Pancreas (tissue), 10 donors: ENCODE results near the gene C1orf167. TPM values are rescaled to one million over a fixed set of nuclear protein-coding genes. Genes with fewer than 3 reads are reported as not detected.
A peak's percentile ranks its signal among the peaks of the same experiment; 100 is the strongest.

Experiments used
- ATAC-seq, 4 donors: fragments of 200-7000 bp; cut with Tn5 transposase; one replicate each; pipeline versions ENCODE4 v1.8.0 to v1.9.1; 2020; ENCODE audit warnings: mild to moderate bottlenecking in 4 of 4, moderate library complexity in 4 of 4
- DNase-seq, 6 donors: peaks; one replicate each; pipeline ENCODE4 v3.0.0-alpha.2; 2020
- FAIRE-seq: peaks from 2 replicates; lab custom pipeline; 2012; peaks lifted over from hg19 to GRCh38; lab: Jason Lieb, UNC
- H3K27ac ChIP-seq, 4 donors: fragments of 200-600 bp; sonication (generic); 1 replicate in 3 of 4; 2 replicates in 1 of 4; pipeline versions ENCODE4 v1.5.0 to v1.8.0; 2020
- H3K27me3 ChIP-seq, 4 donors: fragments of 200-600 bp; one replicate each; pipeline ENCODE4 v1.8.0; 2021
- H3K36me3 ChIP-seq, 3 donors: fragments of 200-600 bp; sonication (generic) in 1 of 3; one replicate each; pipeline versions ENCODE4 v1.5.0 to v1.8.0; 2020 to 2021
- H3K4me1 ChIP-seq, 3 donors: fragments of 200-600 bp; one replicate each; pipeline ENCODE4 v1.8.0; 2021
- H3K4me3 ChIP-seq, 4 donors: fragments of 200-600 bp; sonication (generic) in 2 of 4; one replicate each; pipeline versions ENCODE4 v1.5.0 to v1.8.0; 2020 to 2021
- H3K9me3 ChIP-seq, 4 donors: fragments of 200-600 bp; one replicate each; pipeline ENCODE4 v1.8.0; 2021
- whole genome bisulfite sequencing, 2 donors: extraction: QIAGEN DNeasy Blood & Tissue Kit; methylation state at CpG; one replicate each; pipeline ENCODE4 v1.1.7; 2013; 5-methylcytosine and 5-hydroxymethylcytosine counted together
- intact Hi-C, 3 donors: fragments of 100-400 bp; cut with DNase I; formaldehyde crosslinking; loops; one replicate each; pipeline versions ENCODE4 v1.11.1 to v1.14.2; 2022
- polyA plus RNA-seq, 2 donors: library from polyadenylated mRNA; stranded (reverse); fragments of 200-250 nt; gene quantifications; one replicate each; pipeline ENCODE4 v1.2.3, GENCODE V29; 2013
- total RNA-seq, 6 donors: library from RNA; stranded (reverse); fragmentation: NEBNext Ultra II Directional in 4 of 6; extraction: Animal tissue kit (Norgen Biotek cat#: 25700) in 4 of 6; gene quantifications; one replicate each; pipeline versions ENCODE4 v1.2.1 to v1.2.4, GENCODE V29; 2021 to 2023
- TF ChIP-seq, protein P1 (sequence below), 4 donors: fragments of 200-600 bp; sonication (generic) in 3 of 4; IDR thresholded peaks; one replicate each; pipeline versions ENCODE4 v1.5.0 to v1.8.0; 2021; ENCODE audit warnings: antibody characterized with exemption in 4 of 4
- donor health status: healthy with polysubstance abuse.
- donor health status: DM: no; HTN: no; CAD: no; lungs with moderate emphysema.
- donor health status: DM: no; HTN: no; CAD: no.
- donor health status: control.
- donor health status: control.
- donor health status: Bipolar disorder and iron deficiency.
- donor health status: DM: yes; HTN: yes; CAD: no.
- donor health status: DM: no; HTN: no; CAD: no.
- donor health status: DM: no; HTN: no; CAD: no.
- donor health status: DM: yes; HTN: yes; CAD: no.

The C1orf167 gene
- total and polyA plus RNA-seq, 8 donors, result 0.37 to 1.4 (median 0.85) TPM; not detected in 5

DNA sequence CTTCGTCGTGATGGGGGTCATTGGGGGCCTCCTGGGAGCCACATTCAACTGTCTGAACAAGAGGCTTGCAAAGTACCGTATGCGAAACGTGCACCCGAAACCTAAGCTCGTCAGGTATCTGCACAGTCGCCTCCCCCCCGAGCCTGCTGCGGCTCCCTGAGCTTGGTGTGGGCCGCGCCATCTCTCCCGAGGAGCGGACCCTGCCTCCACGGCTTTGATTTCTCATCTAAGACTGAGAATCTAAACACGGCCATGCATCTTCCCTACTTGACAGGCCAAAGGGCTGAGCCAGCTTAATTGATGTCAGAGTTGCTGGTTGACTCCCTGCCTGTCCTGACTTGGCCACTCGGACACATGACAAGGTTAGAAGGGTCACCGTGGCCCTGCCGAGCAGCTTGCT is 66.5 kb downstream of the C1orf167 start:
- H3K27ac ChIP-seq, result no peak overlapping the region
- FAIRE-seq, result no peak
- intact Hi-C loops, result no loop called here
- ATAC-seq, result no peak
- no peaks in the 10 kb centered on the region for H3K27me3 ChIP-seq
- TF ChIP-seq, protein P1, sequence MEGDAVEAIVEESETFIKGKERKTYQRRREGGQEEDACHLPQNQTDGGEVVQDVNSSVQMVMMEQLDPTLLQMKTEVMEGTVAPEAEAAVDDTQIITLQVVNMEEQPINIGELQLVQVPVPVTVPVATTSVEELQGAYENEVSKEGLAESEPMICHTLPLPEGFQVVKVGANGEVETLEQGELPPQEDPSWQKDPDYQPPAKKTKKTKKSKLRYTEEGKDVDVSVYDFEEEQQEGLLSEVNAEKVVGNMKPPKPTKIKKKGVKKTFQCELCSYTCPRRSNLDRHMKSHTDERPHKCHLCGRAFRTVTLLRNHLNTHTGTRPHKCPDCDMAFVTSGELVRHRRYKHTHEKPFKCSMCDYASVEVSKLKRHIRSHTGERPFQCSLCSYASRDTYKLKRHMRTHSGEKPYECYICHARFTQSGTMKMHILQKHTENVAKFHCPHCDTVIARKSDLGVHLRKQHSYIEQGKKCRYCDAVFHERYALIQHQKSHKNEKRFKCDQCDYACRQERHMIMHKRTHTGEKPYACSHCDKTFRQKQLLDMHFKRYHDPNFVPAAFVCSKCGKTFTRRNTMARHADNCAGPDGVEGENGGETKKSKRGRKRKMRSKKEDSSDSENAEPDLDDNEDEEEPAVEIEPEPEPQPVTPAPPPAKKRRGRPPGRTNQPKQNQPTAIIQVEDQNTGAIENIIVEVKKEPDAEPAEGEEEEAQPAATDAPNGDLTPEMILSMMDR (IDR thresholded peaks at IDR 0.05), result no peak
- H3K4me1 ChIP-seq, result no peaks in the 10 kb centered on the region
- H3K4me3 ChIP-seq, result no peak overlapping the region
- no peak for DNase-seq
- H3K9me3 ChIP-seq, result no peaks in the 10 kb centered on the region
- peaks cover 0 to 35% (median 8%) of the 10 kb centered on the region in 3 donors for H3K36me3 ChIP-seq
- 91 to 93% methylated on average over 19 of the region's 19 CpGs for WGBS, 2 donors

- Histone ChIP-seq H3K36me3 (peaks cover 0 to 58% (median 21%) of the 10 kb centered on the region in 3 donors), H3K4me3 (no peak overlapping the region), H3K27ac (no peak overlapping the region), H3K4me1 (no peaks in the 10 kb centered on the region), H3K9me3 (no peaks in the 10 kb centered on the region), H3K27me3 (no peaks in the 10 kb centered on the region)
- WGBS, 2 donors, result 50 to 69% methylated on average over 9 of the region's 9 CpGs
- no peak for FAIRE-seq
- intact Hi-C loops, result loop anchor here in 2 of 3 donors (10.0 kb wide), 2 partner anchors 133 to 153 kb away; partner anchors contain the start of gene MFN2 (in 1 of the 2)
- TF ChIP-seq, protein P1 (IDR thresholded peaks at IDR 0.05), result no peak
- DNase-seq, result peak in 1 of 6 donors; percentile 40
- peak in 3 of 4 donors; percentile 29 to 46 (median 40) for ATAC-seq
Measured at GRCh38 chr1:11831945-11832725, 70.1 kb downstream of the C1orf167 start.

GRCh38 chr1:11833497-11833896 is 71.5 kb downstream of the C1orf167 start:
- H3K36me3 ChIP-seq, result peaks cover 0 to 67% (median 21%) of the 10 kb centered on the region in 3 donors

GRCh38 chr1:11833900-11834299 is 71.9 kb downstream of the C1orf167 start:
- peaks cover 0 to 65% (median 21%) of the 10 kb centered on the region in 3 donors for H3K36me3 ChIP-seq
- FAIRE-seq (no peak), ATAC-seq (no peak), DNase-seq (no peak)
- intact Hi-C loops, result loop anchor here in 2 of 3 donors (10.0 kb wide), 2 partner anchors 131 to 151 kb away; partner anchors contain the start of gene MFN2 (in 1 of the 2)
- no peak overlapping the region for H3K4me3 ChIP-seq
- no peaks in the 10 kb centered on the region for H3K27me3 ChIP-seq
- H3K9me3 ChIP-seq, result no peaks in the 10 kb centered on the region
- TF ChIP-seq, protein P1 (IDR thresholded peaks at IDR 0.05), result no peak
- H3K4me1 ChIP-seq, result no peaks in the 10 kb centered on the region
- no peak overlapping the region for H3K27ac ChIP-seq
- 91 to 96% methylated on average over 13 of the region's 13 CpGs for WGBS, 2 donors

More at GRCh38 chr1:11833497-11833896, 71.5 kb downstream of the C1orf167 start:
- DNase-seq, result no peak
- intact Hi-C loops, result loop anchor here in 2 of 3 donors (10.0 kb wide), 2 partner anchors 131 to 151 kb away; partner anchors contain the start of gene MFN2 (in 1 of the 2)
- 92 to 96% methylated on average over 8 of the region's 8 CpGs for WGBS, 2 donors
- H3K9me3 ChIP-seq, result no peaks in the 10 kb centered on the region
- H3K4me3 ChIP-seq, result no peak overlapping the region
- no peak for FAIRE-seq
- ATAC-seq, result no peak
- TF ChIP-seq, protein P1 (IDR thresholded peaks at IDR 0.05), result no peak
- no peaks in the 10 kb centered on the region for H3K4me1 ChIP-seq
- H3K27ac ChIP-seq, result no peak overlapping the region
- no peaks in the 10 kb centered on the region for H3K27me3 ChIP-seq
